Measurements from ENCODE around the gene ARHGAP15.

Gene ARHGAP15

DNA sequence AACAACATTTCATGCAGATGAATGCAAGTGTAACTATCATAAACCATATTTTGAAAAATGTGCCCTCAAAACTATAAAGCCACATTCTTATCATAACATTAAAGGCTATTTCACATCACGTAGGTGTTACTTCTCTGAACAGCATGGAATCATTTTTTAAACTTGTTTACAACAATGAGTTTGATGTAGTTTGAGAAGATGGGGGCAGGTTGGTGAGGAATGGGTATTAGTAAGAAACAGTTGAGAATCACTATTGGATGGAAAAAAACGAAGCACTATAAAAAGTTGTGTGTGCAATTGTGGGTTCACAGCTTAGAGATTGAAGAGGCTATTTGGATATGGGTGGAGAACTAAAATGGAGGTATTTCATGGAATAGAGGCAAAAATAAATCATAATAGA is 569.1 kb downstream of the ARHGAP15 start:
- no peak overlapping the region for H3K4me3 ChIP-seq (IDR thresholded peaks at IDR 0.05; ENCODE audit: insufficient read depth, low read depth, low read length)

DNA sequence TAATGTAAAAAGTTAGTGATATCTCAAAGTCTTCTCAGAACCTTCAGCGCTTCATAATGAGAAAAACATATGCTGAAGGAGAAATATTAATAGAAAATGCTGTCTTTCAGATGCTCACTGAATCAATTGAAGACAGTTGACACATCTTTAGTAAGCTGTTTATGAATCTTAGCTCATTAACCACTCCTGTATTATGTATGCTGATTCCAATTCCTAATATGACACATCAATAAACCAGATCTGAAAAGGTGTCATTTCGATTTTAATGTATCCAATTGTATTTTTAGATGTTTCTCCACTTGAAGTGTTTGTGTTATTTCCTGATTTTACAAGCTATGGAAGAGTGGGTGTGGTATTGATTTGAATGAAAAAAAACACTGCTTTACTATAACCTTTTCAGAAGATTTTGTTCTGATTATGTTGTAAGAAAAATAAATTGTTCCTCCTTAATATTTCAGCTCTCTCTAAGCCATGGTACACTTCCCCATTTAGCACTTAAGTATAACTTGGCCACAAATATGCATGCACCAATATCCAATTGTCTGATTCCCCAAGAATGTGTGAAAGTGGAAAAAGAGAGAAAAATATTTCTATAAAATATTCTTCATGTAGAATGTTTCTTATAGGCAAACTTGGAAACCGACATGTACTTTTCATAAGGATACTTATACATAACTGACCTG is 569.8 kb downstream of the ARHGAP15 start:
- Histone ChIP-seq H3K27me3 (ENCODE audit: insufficient read depth, low read depth) (no peaks in the 10 kb centered on the region), H3K36me3 (ENCODE audit: insufficient read depth) (no peaks in the 10 kb centered on the region), H3K27ac (no peak overlapping the region), H4K20me1 (ENCODE audit: insufficient read depth) (no peaks in the 10 kb centered on the region), H3K4me3 (IDR thresholded peaks at IDR 0.05; ENCODE audit: insufficient read depth, low read depth, low read length) (no peak overlapping the region), H3K79me2 (ENCODE audit: insufficient read depth, low read depth) (no peaks in the 10 kb centered on the region), H2AFZ (ENCODE audit: low read depth) (no peak overlapping the region), H3K9ac (no peak overlapping the region), H3K4me2 (no peak overlapping the region), H3K4me1 (ENCODE audit: low read depth, poor library complexity, severe bottlenecking) (no peaks in the 10 kb centered on the region)
- TF ChIP-seq, protein P1, sequence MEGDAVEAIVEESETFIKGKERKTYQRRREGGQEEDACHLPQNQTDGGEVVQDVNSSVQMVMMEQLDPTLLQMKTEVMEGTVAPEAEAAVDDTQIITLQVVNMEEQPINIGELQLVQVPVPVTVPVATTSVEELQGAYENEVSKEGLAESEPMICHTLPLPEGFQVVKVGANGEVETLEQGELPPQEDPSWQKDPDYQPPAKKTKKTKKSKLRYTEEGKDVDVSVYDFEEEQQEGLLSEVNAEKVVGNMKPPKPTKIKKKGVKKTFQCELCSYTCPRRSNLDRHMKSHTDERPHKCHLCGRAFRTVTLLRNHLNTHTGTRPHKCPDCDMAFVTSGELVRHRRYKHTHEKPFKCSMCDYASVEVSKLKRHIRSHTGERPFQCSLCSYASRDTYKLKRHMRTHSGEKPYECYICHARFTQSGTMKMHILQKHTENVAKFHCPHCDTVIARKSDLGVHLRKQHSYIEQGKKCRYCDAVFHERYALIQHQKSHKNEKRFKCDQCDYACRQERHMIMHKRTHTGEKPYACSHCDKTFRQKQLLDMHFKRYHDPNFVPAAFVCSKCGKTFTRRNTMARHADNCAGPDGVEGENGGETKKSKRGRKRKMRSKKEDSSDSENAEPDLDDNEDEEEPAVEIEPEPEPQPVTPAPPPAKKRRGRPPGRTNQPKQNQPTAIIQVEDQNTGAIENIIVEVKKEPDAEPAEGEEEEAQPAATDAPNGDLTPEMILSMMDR (conservative IDR thresholded peaks at IDR 0.05; ENCODE audit: low read depth, low read length), result no peak

More for the DNA sequence above, 569.1 kb downstream of the ARHGAP15 start:
- TF ChIP-seq, protein P1 (conservative IDR thresholded peaks at IDR 0.05; ENCODE audit: low read depth, low read length), result no peak
- Histone ChIP-seq H3K9ac (no peak overlapping the region), H3K4me2 (no peak overlapping the region), H4K20me1 (ENCODE audit: insufficient read depth) (no peaks in the 10 kb centered on the region), H3K27ac (no peak overlapping the region), H3K27me3 (ENCODE audit: insufficient read depth, low read depth) (no peaks in the 10 kb centered on the region), H2AFZ (ENCODE audit: low read depth) (no peak overlapping the region), H3K79me2 (ENCODE audit: insufficient read depth, low read depth) (no peaks in the 10 kb centered on the region), H3K36me3 (ENCODE audit: insufficient read depth) (no peaks in the 10 kb centered on the region), H3K4me1 (ENCODE audit: low read depth, poor library complexity, severe bottlenecking) (no peaks in the 10 kb centered on the region)

DNA sequence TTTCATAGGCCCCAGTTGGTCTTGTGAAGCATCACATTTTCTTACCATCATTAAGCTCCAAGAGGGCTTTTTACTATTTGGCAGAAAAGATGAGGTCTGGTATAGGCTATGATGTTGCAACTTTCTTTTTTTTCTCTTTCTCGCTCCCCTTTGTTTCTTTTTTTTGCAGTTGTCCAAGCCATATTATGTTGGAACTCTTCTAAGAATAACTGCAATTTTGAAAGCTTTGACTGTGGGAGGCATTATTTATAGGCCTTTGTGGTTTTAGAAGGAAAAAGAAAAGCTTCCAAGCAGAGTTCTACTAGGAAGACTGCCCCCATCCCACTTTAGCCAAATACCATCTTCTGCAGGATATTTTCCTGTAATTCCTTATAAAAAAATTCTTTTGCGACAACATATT is 571.6 kb downstream of the ARHGAP15 start:
- H3K27me3 ChIP-seq (ENCODE audit: insufficient read depth, low read depth), result no peaks in the 10 kb centered on the region
- H3K27ac ChIP-seq, result no peak overlapping the region
- H4K20me1 ChIP-seq (ENCODE audit: insufficient read depth), result no peaks in the 10 kb centered on the region
- H3K4me3 ChIP-seq (IDR thresholded peaks at IDR 0.05; ENCODE audit: insufficient read depth, low read depth, low read length), result no peak overlapping the region
- TF ChIP-seq, protein P1 (conservative IDR thresholded peaks at IDR 0.05; ENCODE audit: low read depth, low read length), result no peak
- H3K79me2 ChIP-seq (ENCODE audit: insufficient read depth, low read depth), result no peaks in the 10 kb centered on the region
- H3K4me2 ChIP-seq, result no peak overlapping the region
- no peaks in the 10 kb centered on the region for H3K4me1 ChIP-seq (ENCODE audit: low read depth, poor library complexity, severe bottlenecking)
- H2AFZ ChIP-seq (ENCODE audit: low read depth), result no peak overlapping the region
- H3K36me3 ChIP-seq (ENCODE audit: insufficient read depth), result no peaks in the 10 kb centered on the region
- H3K9ac ChIP-seq, result no peak overlapping the region

DNA sequence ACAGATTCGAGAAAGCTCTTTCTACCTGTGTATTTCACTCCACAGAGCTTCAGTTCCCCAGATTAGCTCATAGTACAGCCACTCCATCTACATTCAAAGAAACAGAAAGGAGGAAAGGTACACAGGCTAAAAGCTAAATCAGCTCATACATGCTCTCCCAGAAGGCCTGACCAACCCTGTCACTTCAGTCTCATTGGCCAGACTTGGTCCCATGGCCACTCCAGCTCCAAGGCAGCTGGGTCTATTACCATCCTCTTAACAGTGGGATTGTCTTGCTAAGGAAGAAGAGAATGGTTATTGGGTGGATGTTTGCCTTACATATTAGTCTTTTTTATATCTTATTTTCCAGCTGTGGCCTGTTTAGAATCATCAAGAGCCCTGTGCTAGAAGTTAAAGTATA is 572.6 kb downstream of the ARHGAP15 start:
- H3K27ac ChIP-seq, result no peak overlapping the region
- H3K4me1 ChIP-seq (ENCODE audit: low read depth, poor library complexity, severe bottlenecking), result no peaks in the 10 kb centered on the region
- no peaks in the 10 kb centered on the region for H3K79me2 ChIP-seq (ENCODE audit: insufficient read depth, low read depth)
- H3K9ac ChIP-seq, result no peak overlapping the region
- H3K4me2 ChIP-seq, result no peak overlapping the region
- H2AFZ ChIP-seq (ENCODE audit: low read depth), result no peak overlapping the region
- H4K20me1 ChIP-seq (ENCODE audit: insufficient read depth), result no peaks in the 10 kb centered on the region
- no peak overlapping the region for H3K4me3 ChIP-seq (IDR thresholded peaks at IDR 0.05; ENCODE audit: insufficient read depth, low read depth, low read length)
- no peaks in the 10 kb centered on the region for H3K27me3 ChIP-seq (ENCODE audit: insufficient read depth, low read depth)
- no peaks in the 10 kb centered on the region for H3K36me3 ChIP-seq (ENCODE audit: insufficient read depth)
- TF ChIP-seq, protein P1 (conservative IDR thresholded peaks at IDR 0.05; ENCODE audit: low read depth, low read length), result no peak

All from KMS-11 (cell line).